ENCODE data around the gene CPXM2.

The CPXM2 gene

GRCh38 chr10:123854498-123854897, 37.1 kb downstream of the CPXM2 start:
- no peak for DNase-seq (ENCODE audit: extremely low spot score)
- CTCF ChIA-PET, result no interaction called here
- no peak for TF ChIP-seq SUZ12 (IDR thresholded peaks at IDR 0.05)
- no peak for TF ChIP-seq FOXA1 (IDR thresholded peaks at IDR 0.05)
- no peak for TF ChIP-seq PKNOX1 (IDR thresholded peaks at IDR 0.05)
- TF ChIP-seq TARDBP (IDR thresholded peaks at IDR 0.05), result no peak
- TF ChIP-seq CTBP1 (IDR thresholded peaks at IDR 0.05; ENCODE audit: borderline replicate concordance), result no peak
- TF ChIP-seq SP1 (IDR thresholded peaks at IDR 0.05), result no peak
- TF ChIP-seq HDGF (IDR thresholded peaks at IDR 0.05; ENCODE audit: borderline replicate concordance), result no peak
- no peak for TF ChIP-seq L3MBTL2 (conservative IDR thresholded peaks at IDR 0.05)
- TF ChIP-seq ELF4 (IDR thresholded peaks at IDR 0.05), result no peak
- no peak for TF ChIP-seq FOXM1 (IDR thresholded peaks at IDR 0.05; ENCODE audit: borderline replicate concordance)
- TF ChIP-seq ARNT (IDR thresholded peaks at IDR 0.05), result no peak
- no peak for TF ChIP-seq ZNF384 (IDR thresholded peaks at IDR 0.05)
- TF ChIP-seq BHLHE40 (IDR thresholded peaks at IDR 0.05; ENCODE audit: borderline replicate concordance), result no peak
- TF ChIP-seq FOXK2 (IDR thresholded peaks at IDR 0.05), result no peak
- TF ChIP-seq LEF1 (IDR thresholded peaks at IDR 0.05; ENCODE audit: borderline replicate concordance), result no peak
- POLR2A ChIA-PET, result no interaction called here

- CTCF ChIA-PET, result no interaction called here
These were observed 37.6 kb downstream of the CPXM2 start for GRCh38 chr10:123854003-123854402.

GRCh38 chr10:123852411-123852951, 39.1 kb downstream of the CPXM2 start:
- ChIA-PET CTCF (no interaction called here), POLR2A (no interaction called here)
- TF ChIP-seq L3MBTL2 (conservative IDR thresholded peaks at IDR 0.05), result no peak
- TF ChIP-seq PKNOX1 (IDR thresholded peaks at IDR 0.05), result no peak
- TF ChIP-seq SUZ12 (IDR thresholded peaks at IDR 0.05), result no peak
- TF ChIP-seq ARNT (IDR thresholded peaks at IDR 0.05), result no peak
- TF ChIP-seq NFRKB (IDR thresholded peaks at IDR 0.05), result no peak
- no peak for TF ChIP-seq CTBP1 (IDR thresholded peaks at IDR 0.05; ENCODE audit: borderline replicate concordance)
- no peak for TF ChIP-seq FOXA1 (IDR thresholded peaks at IDR 0.05)
- no peak for TF ChIP-seq FOXM1 (IDR thresholded peaks at IDR 0.05; ENCODE audit: borderline replicate concordance)
- no peak for TF ChIP-seq SP1 (IDR thresholded peaks at IDR 0.05)
- TF ChIP-seq TARDBP (IDR thresholded peaks at IDR 0.05), result no peak
- no peak for TF ChIP-seq FOXK2 (IDR thresholded peaks at IDR 0.05)
- no peak for TF ChIP-seq BHLHE40 (IDR thresholded peaks at IDR 0.05; ENCODE audit: borderline replicate concordance)
- no peak for TF ChIP-seq HDGF (IDR thresholded peaks at IDR 0.05; ENCODE audit: borderline replicate concordance)
- TF ChIP-seq ZNF384 (IDR thresholded peaks at IDR 0.05), result no peak
- TF ChIP-seq LEF1 (IDR thresholded peaks at IDR 0.05; ENCODE audit: borderline replicate concordance), result no peak
- no peak for TF ChIP-seq ELF4 (IDR thresholded peaks at IDR 0.05)
- no peak for DNase-seq (ENCODE audit: extremely low spot score)

More at GRCh38 chr10:123854003-123854402, 37.6 kb downstream of the CPXM2 start:
- DNase-seq (ENCODE audit: extremely low spot score), result no peak
- POLR2A ChIA-PET, result no interaction called here
- TF ChIP-seq ZNF384 (IDR thresholded peaks at IDR 0.05) (no peak), SP1 (IDR thresholded peaks at IDR 0.05) (no peak), HDGF (IDR thresholded peaks at IDR 0.05; ENCODE audit: borderline replicate concordance) (no peak), TARDBP (IDR thresholded peaks at IDR 0.05) (no peak), CTBP1 (IDR thresholded peaks at IDR 0.05; ENCODE audit: borderline replicate concordance) (no peak), BHLHE40 (IDR thresholded peaks at IDR 0.05; ENCODE audit: borderline replicate concordance) (no peak), LEF1 (IDR thresholded peaks at IDR 0.05; ENCODE audit: borderline replicate concordance) (no peak), FOXA1 (IDR thresholded peaks at IDR 0.05) (no peak), SUZ12 (IDR thresholded peaks at IDR 0.05) (no peak), NFRKB (IDR thresholded peaks at IDR 0.05) (no peak), ARNT (IDR thresholded peaks at IDR 0.05) (no peak), FOXM1 (IDR thresholded peaks at IDR 0.05; ENCODE audit: borderline replicate concordance) (no peak), PKNOX1 (IDR thresholded peaks at IDR 0.05) (no peak), FOXK2 (IDR thresholded peaks at IDR 0.05) (no peak), ELF4 (IDR thresholded peaks at IDR 0.05) (no peak), L3MBTL2 (conservative IDR thresholded peaks at IDR 0.05) (no peak)

- CTCF ChIA-PET, result no interaction called here
- DNase-seq (ENCODE audit: extremely low spot score), result no peak
- POLR2A ChIA-PET, result no interaction called here
- TF ChIP-seq HDGF (IDR thresholded peaks at IDR 0.05; ENCODE audit: borderline replicate concordance), result no peak
- no peak for TF ChIP-seq BHLHE40 (IDR thresholded peaks at IDR 0.05; ENCODE audit: borderline replicate concordance)
- TF ChIP-seq ELF4 (IDR thresholded peaks at IDR 0.05), result no peak
- TF ChIP-seq PKNOX1 (IDR thresholded peaks at IDR 0.05), result no peak
- no peak for TF ChIP-seq NFRKB (IDR thresholded peaks at IDR 0.05)
- TF ChIP-seq FOXA1 (IDR thresholded peaks at IDR 0.05), result no peak
- TF ChIP-seq SP1 (IDR thresholded peaks at IDR 0.05), result no peak
- no peak for TF ChIP-seq L3MBTL2 (conservative IDR thresholded peaks at IDR 0.05)
These were observed 42.8 kb downstream of the CPXM2 start for GRCh38 chr10:123848564-123849457.
